Kidney (tissue), 14 donors: ENCODE measurements around the gene RXFP3. TPM values are rescaled to one million over a fixed set of nuclear protein-coding genes. Genes with fewer than 3 reads are reported as not detected.

Source experiments
- DNase-seq, 5 donors: peaks; one replicate each; pipeline ENCODE4 v3.0.0-alpha.2; 2013 to 2020
- FAIRE-seq: peaks from 2 replicates; lab custom pipeline; 2012; peaks lifted over from hg19 to GRCh38; lab: Jason Lieb, UNC
- H3K27ac ChIP-seq, 2 donors: one replicate each; pipeline ENCODE4 v1.7.0; 2013; ENCODE audit warnings: low read depth in 2 of 2, low read length in 2 of 2, inconsistent platforms in 1 of 2
- H3K27me3 ChIP-seq: one replicate; pipeline ENCODE4 v1.7.1; 2013; ENCODE audit warnings: low read length, inconsistent platforms; ENCODE audit not compliant: control insufficient read depth, insufficient read depth
- H3K36me3 ChIP-seq, 3 donors: one replicate each; pipeline versions ENCODE4 v1.7.0 to v1.7.1; 2013; ENCODE audit warnings: low read length in 3 of 3, control low read depth in 1 of 3, inconsistent platforms in 1 of 3; ENCODE audit not compliant: insufficient read depth in 3 of 3, control insufficient read depth in 2 of 3
- H3K4me1 ChIP-seq, 3 donors: one replicate each; pipeline versions ENCODE4 v1.7.0 to v1.7.1; 2013; ENCODE audit warnings: low read length in 3 of 3, inconsistent platforms in 1 of 3, low read depth in 1 of 3; ENCODE audit not compliant: control insufficient read depth in 2 of 3, insufficient read depth in 2 of 3
- H3K4me3 ChIP-seq, 3 donors: one replicate each; pipeline versions ENCODE4 v1.7.0 to v1.8.1; 2013; ENCODE audit warnings: low read length in 3 of 3, control low read depth in 1 of 3, inconsistent platforms in 1 of 3
- H3K9ac ChIP-seq, 3 donors: one replicate each; pipeline versions ENCODE4 v1.7.0 to v1.7.1; 2013; ENCODE audit warnings: low read length in 3 of 3, control low read depth in 1 of 3, inconsistent platforms in 1 of 3
- H3K9me3 ChIP-seq, 3 donors: one replicate each; pipeline versions ENCODE4 v1.7.0 to v1.7.1; 2013; ENCODE audit warnings: low read length in 3 of 3, control low read depth in 1 of 3, inconsistent platforms in 1 of 3; ENCODE audit not compliant: control insufficient read depth in 2 of 3, insufficient read depth in 1 of 3
- CTCF ChIP-seq: IDR thresholded peaks from 3 replicates; pipeline ENCODE4 v1.5.1; 2012; ENCODE audit warnings: mild to moderate bottlenecking, moderate library complexity, borderline replicate concordance; ENCODE audit not compliant: insufficient read depth; ENCODE audit errors: extremely low read depth
- intact Hi-C: fragments of 100-400 bp; cut with DNase I; formaldehyde crosslinking; loops from one replicate; pipeline ENCODE4 v1.11.1; 2022
- polyA plus RNA-seq: library from polyadenylated mRNA; stranded (reverse); fragments of 350-450 nt; fragmentation: Illumina TruSeq; extraction: RNeasy Lipid Tissue Mini Kit (QIAGEN cat#74804); gene quantifications from one replicate; pipeline ENCODE4 v1.2.3, GENCODE V29; 2014; ENCODE audit warnings: low read depth, low replicate concordance; ENCODE audit not compliant: insufficient read depth
- total RNA-seq: library from RNA; stranded (reverse); fragmentation: NEBNext Ultra II Directional; extraction: Animal tissue kit (Norgen Biotek cat#: 25700); gene quantifications from one replicate; pipeline ENCODE4 v1.2.1, GENCODE V29; 2021
- donor health status: control.
- donor health status: control.
- donor health status: control.
- donor health status: control.
- donor health status: control.
- donor health status: DM: yes; HTN: yes; CAD: no.
- donor health status: Normal renal cell carcinoma (clear cell type).

RXFP3 gene
- total and polyA plus RNA-seq, 2 donors from 2014 or later: not detected

- FAIRE-seq: no peak
- intact Hi-C loops: no loop called here
- H3K4me1 ChIP-seq: no peaks in the 10 kb centered on the region
Observed at GRCh38 chr5:33976307-33976706, 40.1 kb downstream of the RXFP3 start.

GRCh38 chr5:33978306-33978705 is 42.1 kb downstream of the RXFP3 start:
- no peak overlapping the region for H3K27ac ChIP-seq
- no peaks in the 10 kb centered on the region for H3K4me1 ChIP-seq
- no peak for DNase-seq
- TF ChIP-seq CTCF: no peak
- H3K4me3 ChIP-seq: no peak overlapping the region
- FAIRE-seq: no peak
- no peaks in the 10 kb centered on the region for H3K27me3 ChIP-seq
- no peaks in the 10 kb centered on the region for H3K9me3 ChIP-seq
- no peaks in the 10 kb centered on the region for H3K36me3 ChIP-seq
- intact Hi-C loops: no loop called here
- H3K9ac ChIP-seq: no peak overlapping the region

More at GRCh38 chr5:33976307-33976706, 40.1 kb downstream of the RXFP3 start:
- DNase-seq: no peak
- no peak overlapping the region for H3K4me3 ChIP-seq
- no peaks in the 10 kb centered on the region for H3K27me3 ChIP-seq
- H3K9ac ChIP-seq: no peak overlapping the region
- no peaks in the 10 kb centered on the region for H3K36me3 ChIP-seq
- no peak for TF ChIP-seq CTCF
- H3K27ac ChIP-seq: no peak overlapping the region
- H3K9me3 ChIP-seq: no peaks in the 10 kb centered on the region

- Histone ChIP-seq H3K4me1 (no peaks in the 10 kb centered on the region), H3K9ac (no peak overlapping the region), H3K9me3 (peaks cover 0 to under 1% (median 0%) of the 10 kb centered on the region in 3 donors), H3K4me3 (no peak overlapping the region), H3K27me3 (no peaks in the 10 kb centered on the region), H3K36me3 (peaks cover 0 to under 1% (median 0%) of the 10 kb centered on the region in 3 donors), H3K27ac (no peak overlapping the region)
- FAIRE-seq (no peak), DNase-seq (no peak)
- intact Hi-C loops: no loop called here
- TF ChIP-seq CTCF: no peak
Observed at GRCh38 chr5:33980030-33980429, 43.8 kb downstream of the RXFP3 start.
